HL-60 (cell line): ENCODE measurements around the gene ASIC5.

Experiments
- DNase-seq, 2 experiments: peaks; one replicate each; pipeline ENCODE4 v3.0.0-alpha.2; 2010 to 2020; ENCODE audit warnings: low read depth in 1 of 2, low spot score in 1 of 2
- H3K27ac ChIP-seq: fragments of 250-450 bp; sonication (Bioruptor Pico); replicated peaks from 2 replicates; pipeline ENCODE4 v1.5.1; 2020; ENCODE audit warnings: mild to moderate bottlenecking, moderate library complexity
- H3K27me3 ChIP-seq: fragments of 250-450 bp; sonication (Bioruptor Pico); 2 replicates; pipeline ENCODE4 v1.5.1; 2021; ENCODE audit warnings: mild to moderate bottlenecking, moderate library complexity; ENCODE audit not compliant: insufficient read depth, poor library complexity, severe bottlenecking
- H3K4me3 ChIP-seq: replicated peaks from 2 replicates; pipeline ENCODE4 v1.5.1; 2011; ENCODE audit warnings: mild to moderate bottlenecking, control low read depth, low read length; ENCODE audit not compliant: insufficient read depth
- GABPA ChIP-seq: IDR thresholded peaks from 2 replicates; pipeline ENCODE4 v1.6.1; 2012; ENCODE audit warnings: low read depth
- POLR2AphosphoS5 ChIP-seq: IDR thresholded peaks from 2 replicates; pipeline ENCODE4 v1.6.1; 2012; ENCODE audit warnings: low read depth
- REST ChIP-seq: IDR thresholded peaks from 2 replicates; pipeline ENCODE4 v1.6.1; 2012; ENCODE audit warnings: low read depth; ENCODE audit not compliant: insufficient replicate concordance
- SPI1 ChIP-seq: IDR thresholded peaks from 2 replicates; pipeline ENCODE4 v1.6.1; 2012; ENCODE audit warnings: low read depth, mild to moderate bottlenecking, borderline replicate concordance
- TF ChIP-seq, protein P1 (sequence below): IDR thresholded peaks from one replicate; pipeline ENCODE4 v1.5.1; 2011; ENCODE audit warnings: low read length, control low read depth, inconsistent platforms; ENCODE audit not compliant: insufficient read depth

The ASIC5 gene

GRCh38 chr4:155805016-155805415 lies 61.1 kb downstream of the ASIC5 start:
- Histone ChIP-seq H3K27me3 (no peaks in the 10 kb centered on the region), H3K4me3 (no peak overlapping the region), H3K27ac (no peak overlapping the region)
- TF ChIP-seq, protein P1, sequence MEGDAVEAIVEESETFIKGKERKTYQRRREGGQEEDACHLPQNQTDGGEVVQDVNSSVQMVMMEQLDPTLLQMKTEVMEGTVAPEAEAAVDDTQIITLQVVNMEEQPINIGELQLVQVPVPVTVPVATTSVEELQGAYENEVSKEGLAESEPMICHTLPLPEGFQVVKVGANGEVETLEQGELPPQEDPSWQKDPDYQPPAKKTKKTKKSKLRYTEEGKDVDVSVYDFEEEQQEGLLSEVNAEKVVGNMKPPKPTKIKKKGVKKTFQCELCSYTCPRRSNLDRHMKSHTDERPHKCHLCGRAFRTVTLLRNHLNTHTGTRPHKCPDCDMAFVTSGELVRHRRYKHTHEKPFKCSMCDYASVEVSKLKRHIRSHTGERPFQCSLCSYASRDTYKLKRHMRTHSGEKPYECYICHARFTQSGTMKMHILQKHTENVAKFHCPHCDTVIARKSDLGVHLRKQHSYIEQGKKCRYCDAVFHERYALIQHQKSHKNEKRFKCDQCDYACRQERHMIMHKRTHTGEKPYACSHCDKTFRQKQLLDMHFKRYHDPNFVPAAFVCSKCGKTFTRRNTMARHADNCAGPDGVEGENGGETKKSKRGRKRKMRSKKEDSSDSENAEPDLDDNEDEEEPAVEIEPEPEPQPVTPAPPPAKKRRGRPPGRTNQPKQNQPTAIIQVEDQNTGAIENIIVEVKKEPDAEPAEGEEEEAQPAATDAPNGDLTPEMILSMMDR, result no peak
- no peak for TF ChIP-seq POLR2AphosphoS5
- no peak for TF ChIP-seq REST
- no peak for TF ChIP-seq GABPA
- TF ChIP-seq SPI1, result no peak
- DNase-seq, result no peak

- Histone ChIP-seq H3K27ac (no peak overlapping the region), H3K4me3 (no peak overlapping the region), H3K27me3 (no peaks in the 10 kb centered on the region)
- no peak for DNase-seq
- TF ChIP-seq, protein P1, result no peak
- TF ChIP-seq REST (no peak), GABPA (no peak), SPI1 (no peak), POLR2AphosphoS5 (no peak)
Measured at GRCh38 chr4:155802190-155802959, 63.7 kb downstream of the ASIC5 start.

- TF ChIP-seq SPI1, result no peak
- TF ChIP-seq POLR2AphosphoS5, result no peak
- TF ChIP-seq REST, result no peak
- TF ChIP-seq, protein P1, result no peak
- TF ChIP-seq GABPA, result no peak
- no peak for DNase-seq
- no peaks in the 10 kb centered on the region for H3K27me3 ChIP-seq
- H3K27ac ChIP-seq, result no peak overlapping the region
- H3K4me3 ChIP-seq, result no peak overlapping the region
Measured at GRCh38 chr4:155800685-155801343, 65.3 kb downstream of the ASIC5 start.
